ENCODE results near the gene TAPBPL. TPM values are rescaled to one million over a fixed set of nuclear protein-coding genes. Genes with fewer than 3 reads are reported as not detected.

Gene TAPBPL
- total and polyA plus RNA-seq, 2 of the 13 experiments (the other 11 are each of a cell fraction or from before 2014, with no cell fraction given) = 10.0 to 14.5 TPM

DNA sequence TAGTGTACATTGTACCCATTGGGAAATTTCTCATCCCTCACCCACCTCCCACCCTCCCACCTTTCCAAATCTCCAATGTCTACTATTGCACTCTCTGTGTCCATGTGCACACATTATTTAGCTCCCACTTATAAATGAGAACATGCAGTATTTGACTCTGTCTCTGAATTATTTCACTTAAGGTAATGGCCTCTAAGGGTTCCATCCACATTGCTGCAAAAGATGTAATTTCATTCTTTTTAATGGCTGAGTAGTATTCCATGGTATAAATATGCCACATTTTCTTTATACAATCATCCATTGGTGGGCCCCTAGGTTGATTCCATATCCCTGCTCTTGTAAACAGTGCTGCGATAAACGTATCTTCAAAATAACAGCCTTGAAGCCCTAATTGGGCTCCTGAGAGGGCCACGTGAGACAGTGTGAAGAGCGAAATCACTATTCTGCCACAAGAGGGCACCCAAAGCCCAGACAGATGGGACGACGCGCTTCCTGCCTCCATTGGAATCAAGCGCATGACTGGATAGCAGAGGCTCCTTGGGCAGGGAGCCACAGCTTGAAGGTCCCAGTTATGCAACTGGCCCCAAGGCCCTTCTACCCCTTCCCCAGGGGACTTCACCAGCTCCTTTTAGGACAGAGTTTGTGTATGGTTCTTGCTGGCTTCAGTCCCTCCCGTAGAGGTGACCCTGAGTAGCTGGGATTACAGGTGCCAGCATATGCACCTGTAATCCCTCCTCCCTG, 28.4 kb upstream of the TAPBPL start (continued):
- TF ChIP-seq ZNF12 (CRISPR knock-in tag; IDR thresholded peaks at IDR 0.05) (no peak), CBX2 (IDR thresholded peaks at IDR 0.05; ENCODE audit: low read depth, low read length) (no peak), CBX2 (CRISPR knock-in tag; IDR thresholded peaks at IDR 0.05; ENCODE audit: low read depth) (no peak), DNMT3B (CRISPR knock-in tag; conservative IDR thresholded peaks at IDR 0.05) (no peak), ZNF564 (CRISPR knock-in tag; IDR thresholded peaks at IDR 0.05) (no peak), FIP1L1 (IDR thresholded peaks at IDR 0.05; ENCODE audit: borderline replicate concordance, insufficient read depth, low read depth, low read length) (no peak), SRF (IDR thresholded peaks at IDR 0.05; ENCODE audit: low read depth, low read length) (no peak), ZNF7 (CRISPR knock-in tag; IDR thresholded peaks at IDR 0.05) (no peak), ZNF703 (CRISPR knock-in tag; IDR thresholded peaks at IDR 0.05; ENCODE audit: borderline replicate concordance) (no peak), ZKSCAN1 (IDR thresholded peaks at IDR 0.05; ENCODE audit: low read length) (no peak), ZNF383 (CRISPR knock-in tag; IDR thresholded peaks at IDR 0.05; ENCODE audit: borderline replicate concordance) (no peak), ZNF350 (CRISPR knock-in tag; IDR thresholded peaks at IDR 0.05; ENCODE audit: borderline replicate concordance, low read depth) (no peak), MATR3 (CRISPR knock-in tag; IDR thresholded peaks at IDR 0.05) (no peak), HDAC6 (IDR thresholded peaks at IDR 0.05; ENCODE audit: low read depth, low read length) (no peak), TAF15 (IDR thresholded peaks at IDR 0.05; ENCODE audit: low read depth, low read length, poor library complexity, severe bottlenecking) (no peak), ZNF335 (CRISPR knock-in tag; IDR thresholded peaks at IDR 0.05) (peak; percentile 55; the same call in 1 of the 2 replicates), RFX5 (IDR thresholded peaks at IDR 0.05; ENCODE audit: low read depth, low read length) (no peak), JUN (CRISPR knock-in tag; IDR thresholded peaks at IDR 0.05) (no peak)
- TF ChIP-seq, protein P1, sequence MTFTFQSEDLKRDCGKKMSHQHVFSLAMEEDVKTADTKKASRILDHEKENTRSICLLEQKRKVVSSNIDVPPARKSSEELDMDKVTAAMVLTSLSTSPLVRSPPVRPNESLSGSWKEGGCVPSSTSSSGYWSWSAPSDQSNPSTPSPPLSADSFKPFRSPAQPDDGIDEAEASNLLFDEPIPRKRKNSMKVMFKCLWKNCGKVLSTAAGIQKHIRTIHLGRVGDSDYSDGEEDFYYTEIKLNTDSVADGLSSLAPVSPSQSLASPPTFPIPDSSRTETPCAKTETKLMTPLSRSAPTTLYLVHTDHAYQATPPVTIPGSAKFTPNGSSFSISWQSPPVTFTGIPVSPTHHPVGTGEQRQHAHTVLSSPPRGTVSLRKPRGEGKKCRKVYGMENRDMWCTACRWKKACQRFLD (CRISPR knock-in tag; IDR thresholded peaks at IDR 0.05; ENCODE audit: borderline replicate concordance) = no peak
- TF ChIP-seq, protein P2, sequence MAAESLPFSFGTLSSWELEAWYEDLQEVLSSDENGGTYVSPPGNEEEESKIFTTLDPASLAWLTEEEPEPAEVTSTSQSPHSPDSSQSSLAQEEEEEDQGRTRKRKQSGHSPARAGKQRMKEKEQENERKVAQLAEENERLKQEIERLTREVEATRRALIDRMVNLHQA (CRISPR knock-in tag; IDR thresholded peaks at IDR 0.05) = no peak
- TF ChIP-seq, protein P3, sequence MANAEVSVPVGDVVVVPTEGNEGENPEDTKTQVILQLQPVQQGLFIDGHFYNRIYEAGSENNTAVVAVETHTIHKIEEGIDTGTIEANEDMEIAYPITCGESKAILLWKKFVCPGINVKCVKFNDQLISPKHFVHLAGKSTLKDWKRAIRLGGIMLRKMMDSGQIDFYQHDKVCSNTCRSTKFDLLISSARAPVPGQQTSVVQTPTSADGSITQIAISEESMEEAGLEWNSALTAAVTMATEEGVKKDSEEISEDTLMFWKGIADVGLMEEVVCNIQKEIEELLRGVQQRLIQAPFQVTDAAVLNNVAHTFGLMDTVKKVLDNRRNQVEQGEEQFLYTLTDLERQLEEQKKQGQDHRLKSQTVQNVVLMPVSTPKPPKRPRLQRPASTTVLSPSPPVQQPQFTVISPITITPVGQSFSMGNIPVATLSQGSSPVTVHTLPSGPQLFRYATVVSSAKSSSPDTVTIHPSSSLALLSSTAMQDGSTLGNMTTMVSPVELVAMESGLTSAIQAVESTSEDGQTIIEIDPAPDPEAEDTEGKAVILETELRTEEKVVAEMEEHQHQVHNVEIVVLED (CRISPR knock-in tag; IDR thresholded peaks at IDR 0.05; ENCODE audit: borderline replicate concordance) = no peak
- TF ChIP-seq, protein P4, sequence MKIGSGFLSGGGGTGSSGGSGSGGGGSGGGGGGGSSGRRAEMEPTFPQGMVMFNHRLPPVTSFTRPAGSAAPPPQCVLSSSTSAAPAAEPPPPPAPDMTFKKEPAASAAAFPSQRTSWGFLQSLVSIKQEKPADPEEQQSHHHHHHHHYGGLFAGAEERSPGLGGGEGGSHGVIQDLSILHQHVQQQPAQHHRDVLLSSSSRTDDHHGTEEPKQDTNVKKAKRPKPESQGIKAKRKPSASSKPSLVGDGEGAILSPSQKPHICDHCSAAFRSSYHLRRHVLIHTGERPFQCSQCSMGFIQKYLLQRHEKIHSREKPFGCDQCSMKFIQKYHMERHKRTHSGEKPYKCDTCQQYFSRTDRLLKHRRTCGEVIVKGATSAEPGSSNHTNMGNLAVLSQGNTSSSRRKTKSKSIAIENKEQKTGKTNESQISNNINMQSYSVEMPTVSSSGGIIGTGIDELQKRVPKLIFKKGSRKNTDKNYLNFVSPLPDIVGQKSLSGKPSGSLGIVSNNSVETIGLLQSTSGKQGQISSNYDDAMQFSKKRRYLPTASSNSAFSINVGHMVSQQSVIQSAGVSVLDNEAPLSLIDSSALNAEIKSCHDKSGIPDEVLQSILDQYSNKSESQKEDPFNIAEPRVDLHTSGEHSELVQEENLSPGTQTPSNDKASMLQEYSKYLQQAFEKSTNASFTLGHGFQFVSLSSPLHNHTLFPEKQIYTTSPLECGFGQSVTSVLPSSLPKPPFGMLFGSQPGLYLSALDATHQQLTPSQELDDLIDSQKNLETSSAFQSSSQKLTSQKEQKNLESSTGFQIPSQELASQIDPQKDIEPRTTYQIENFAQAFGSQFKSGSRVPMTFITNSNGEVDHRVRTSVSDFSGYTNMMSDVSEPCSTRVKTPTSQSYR (CRISPR knock-in tag; IDR thresholded peaks at IDR 0.05; ENCODE audit: borderline replicate concordance) = no peak
- TF ChIP-seq, protein P5, sequence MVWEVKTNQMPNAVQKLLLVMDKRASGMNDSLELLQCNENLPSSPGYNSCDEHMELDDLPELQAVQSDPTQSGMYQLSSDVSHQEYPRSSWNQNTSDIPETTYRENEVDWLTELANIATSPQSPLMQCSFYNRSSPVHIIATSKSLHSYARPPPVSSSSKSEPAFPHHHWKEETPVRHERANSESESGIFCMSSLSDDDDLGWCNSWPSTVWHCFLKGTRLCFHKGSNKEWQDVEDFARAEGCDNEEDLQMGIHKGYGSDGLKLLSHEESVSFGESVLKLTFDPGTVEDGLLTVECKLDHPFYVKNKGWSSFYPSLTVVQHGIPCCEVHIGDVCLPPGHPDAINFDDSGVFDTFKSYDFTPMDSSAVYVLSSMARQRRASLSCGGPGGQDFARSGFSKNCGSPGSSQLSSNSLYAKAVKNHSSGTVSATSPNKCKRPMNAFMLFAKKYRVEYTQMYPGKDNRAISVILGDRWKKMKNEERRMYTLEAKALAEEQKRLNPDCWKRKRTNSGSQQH (CRISPR knock-in tag; IDR thresholded peaks at IDR 0.05; ENCODE audit: low read depth) = no peak

Data from HepG2 (cell line).